HepG2 (cell line): ENCODE data around the gene NIPSNAP3A. TPM values are rescaled to one million over a fixed set of nuclear protein-coding genes. Genes with fewer than 3 reads are reported as not detected.

Experiments
- ATAC-seq: fragments of 200-7000 bp; cut with Tn5 transposase; 3 replicates; pipeline ENCODE4 v1.9.1; 2020; ENCODE audit warnings: mild to moderate bottlenecking, moderate library complexity
- BruUV-seq: library from RNA; stranded (reverse); fragments of 400-500 nt; replicated peaks from 2 replicates; lab custom pipeline; 2021; lab: Mats Ljungman, UMichigan
- CTCF ChIA-PET: fragments of 300-600 bp; formaldehyde crosslinking; extraction: SDS; loops from one replicate; lab custom pipeline; 2021; ENCODE audit warnings: low total read pairs, inconsistent platforms, low intra/inter-chr PET ratio; lab: Yijun Ruan, JAX
- POLR2A ChIA-PET: fragments of 350-600 bp; sonication (Branson Sonifier 250); formaldehyde crosslinking; loops from one replicate; lab custom pipeline; 2020; ENCODE audit warnings: antibody characterized with exemption, inconsistent platforms; lab: Yijun Ruan, JAX
- DNase-seq: peaks from one replicate; pipeline ENCODE4 v3.0.0-alpha.2; 2015; ENCODE audit warnings: low spot score
- FAIRE-seq: peaks from 3 replicates; lab custom pipeline; 2011; peaks lifted over from hg19 to GRCh38; lab: Jason Lieb, UNC
- H2AFZ ChIP-seq: one replicate; pipeline ENCODE4 v1.6.1; 2011; ENCODE audit warnings: low read length, inconsistent platforms
- H3K27ac ChIP-seq: fragments of 300-600 bp; 3 replicates; pipeline ENCODE4 v1.8.0; 2011; ENCODE audit warnings: mixed run types, mild to moderate bottlenecking, mixed read lengths, low read length, inconsistent platforms; ENCODE audit not compliant: insufficient read depth; ENCODE audit errors: extremely low read length
- H3K27me3 ChIP-seq, 2 experiments: fragments of 200-600 bp in 1 of 2; 2 replicates in 1 of 2; 3 replicates in 1 of 2; pipeline versions ENCODE4 v1.6.0 to v1.8.0; 2011; ENCODE audit warnings: low read length in 2 of 2, mild to moderate bottlenecking in 2 of 2, moderate library complexity in 2 of 2, inconsistent platforms in 1 of 2; ENCODE audit not compliant: insufficient read depth in 2 of 2, control insufficient read depth in 1 of 2
- H3K36me3 ChIP-seq, 2 experiments: fragments of 200-600 bp in 1 of 2; replicated peaks in 1 of 2; 2 replicates in 1 of 2; 3 replicates in 1 of 2; pipeline versions ENCODE4 v1.5.1 to v1.8.0; 2011; ENCODE audit warnings: low read length in 2 of 2, inconsistent platforms in 1 of 2; ENCODE audit not compliant: insufficient read depth in 2 of 2, control insufficient read depth in 1 of 2
- H3K4me1 ChIP-seq: 2 replicates; pipeline ENCODE4 v1.5.1; 2012; ENCODE audit warnings: low read length, inconsistent platforms; ENCODE audit not compliant: insufficient read depth
- H3K4me2 ChIP-seq: 2 replicates; pipeline ENCODE4 v1.6.0; 2011; ENCODE audit warnings: low read depth, low read length, inconsistent platforms
- H3K4me3 ChIP-seq, 3 experiments: fragments of 200-600 bp in 1 of 3; sonication (generic), shearing (Covaris generic) in 1 of 3; replicated peaks in 1 of 3; 2 replicates each; pipeline ENCODE4 v1.5.1; 2011 to 2016; ENCODE audit warnings: low read length in 3 of 3, inconsistent platforms in 2 of 3, low read depth in 2 of 3, mild to moderate bottlenecking in 2 of 3, control low read depth in 1 of 3, mixed read lengths in 1 of 3; ENCODE audit not compliant: insufficient read depth in 1 of 3
- H3K79me2 ChIP-seq: one replicate; pipeline ENCODE4 v1.6.1; 2011; ENCODE audit warnings: low read length, inconsistent platforms; ENCODE audit not compliant: insufficient read depth
- H3K9ac ChIP-seq: 2 replicates; pipeline ENCODE4 v1.6.0; 2011; ENCODE audit warnings: mild to moderate bottlenecking, low read depth, low read length, inconsistent platforms; ENCODE audit not compliant: insufficient read depth
- H3K9me3 ChIP-seq: 2 replicates; pipeline ENCODE4 v1.5.1; 2012; ENCODE audit warnings: mild to moderate bottlenecking, low read length
- H4K20me1 ChIP-seq: 2 replicates; pipeline ENCODE4 v1.6.0; 2011; ENCODE audit warnings: inconsistent platforms, mild to moderate bottlenecking, low read length, moderate library complexity; ENCODE audit not compliant: insufficient read depth
- ARID4A ChIP-seq: sonication (generic); formaldehyde crosslinking; IDR thresholded peaks from 2 replicates; pipeline ENCODE4 v1.5.0; 2020; ENCODE audit warnings: mild to moderate bottlenecking, missing genetic modification reagents, borderline replicate concordance
- ATF3 ChIP-seq: sonication (generic); formaldehyde crosslinking; IDR thresholded peaks from 2 replicates; pipeline ENCODE4 v1.4.0; 2020; ENCODE audit warnings: missing genetic modification reagents
- ATF7-NPFF ChIP-seq: sonication (generic); formaldehyde crosslinking; IDR thresholded peaks from 2 replicates; pipeline ENCODE4 v1.8.1; 2023; ENCODE audit warnings: mild to moderate bottlenecking, low read depth, missing genetic modification reagents, moderate library complexity
- CBX2 ChIP-seq, 2 experiments: fragments of 200-600 bp in 1 of 2; sonication (generic); formaldehyde crosslinking in 1 of 2; IDR thresholded peaks; 2 replicates each; pipeline versions ENCODE4 v1.7.0 to v1.8.1; 2018 to 2022; ENCODE audit warnings: low read depth in 2 of 2, low read length in 1 of 2, mild to moderate bottlenecking in 1 of 2, missing genetic modification reagents in 1 of 2
- CTCF ChIP-seq: sonication (generic); formaldehyde crosslinking; IDR thresholded peaks from 2 replicates; pipeline ENCODE4 v1.5.0; 2020; ENCODE audit warnings: mild to moderate bottlenecking, missing genetic modification reagents, moderate library complexity
- ELF3 ChIP-seq: IDR thresholded peaks from 2 replicates; pipeline ENCODE4 v1.6.1; 2016; ENCODE audit warnings: missing genetic modification reagents, missing compliant biosample characterization
- MAFG ChIP-seq: sonication (generic); formaldehyde crosslinking; IDR thresholded peaks from 2 replicates; pipeline ENCODE4 v1.5.1; 2020; ENCODE audit warnings: mild to moderate bottlenecking, missing genetic modification reagents
- MXD4 ChIP-seq: IDR thresholded peaks from 2 replicates; pipeline ENCODE4 v1.6.1; 2016; ENCODE audit warnings: mild to moderate bottlenecking, missing biosample characterization, missing genetic modification reagents
- NBN ChIP-seq: fragments of 450-650 bp; conservative IDR thresholded peaks from 2 replicates; pipeline ENCODE4 v1.6.1; 2017
- POGZ ChIP-seq: sonication (generic); formaldehyde crosslinking; IDR thresholded peaks from 2 replicates; pipeline ENCODE4 v1.4.0; 2020; ENCODE audit warnings: mild to moderate bottlenecking, missing genetic modification reagents
- SAP130 ChIP-seq: IDR thresholded peaks from 2 replicates; pipeline ENCODE4 v1.6.1; 2016; ENCODE audit warnings: low read depth
- STAG1 ChIP-seq: sonication (generic); formaldehyde crosslinking; IDR thresholded peaks from 2 replicates; pipeline ENCODE4 v1.4.0; 2020; ENCODE audit warnings: missing genetic modification reagents
- ZFX ChIP-seq: sonication (generic); formaldehyde crosslinking; IDR thresholded peaks from 2 replicates; pipeline ENCODE4 v1.4.0; 2020; ENCODE audit warnings: mild to moderate bottlenecking, low read depth, missing genetic modification reagents, moderate library complexity
- ZNF282 ChIP-seq: fragments of 450-650 bp; IDR thresholded peaks from 2 replicates; pipeline ENCODE4 v1.6.1; 2018; ENCODE audit not compliant: partially characterized antibody
- WGBS: methylation state at CpG from one replicate; pipeline ENCODE4 v1.1.6; 2017; ENCODE audit warnings: low lambda C conversion rate; 5-methylcytosine and 5-hydroxymethylcytosine counted together
- in situ Hi-C: cut with HindIII; loops from 2 replicates; pipeline ENCODE4 v1.10.0; 2017; ENCODE audit warnings: low pct_unique_long_range_greater_than_20kb; ENCODE audit not compliant: extremely low pct_ligation_motif_present
- intact Hi-C: fragments of 100-400 bp; cut with micrococcal nuclease; formaldehyde crosslinking; loops from one replicate; pipeline ENCODE4 v1.10.0; 2022; ENCODE audit not compliant: unreplicated experiment
- polyA plus RNA-seq, 8 experiments: library from polyadenylated mRNA; depleted of rRNA in 3 of 8; stranded (reverse) in 7 of 8; unstranded in 1 of 8; fragments of >200 nt; fragmentation: Illumina TruSeq in 4 of 8; extraction: Trizol in 4 of 8; gene quantifications; 2 replicates each; pipeline versions ENCODE4 v1.2.1 to v1.2.3, GENCODE V29; 2011 to 2016; ENCODE audit warnings: low read depth in 4 of 8, missing spikeins in 1 of 8, mixed read lengths in 1 of 8; ENCODE audit not compliant: insufficient read depth in 1 of 8
- total RNA-seq, 5 experiments: library from RNA; depleted of rRNA; stranded (reverse); fragments of >200 nt; fragmentation: Illumina TruSeq; extraction: Trizol; gene quantifications; 2 replicates each; pipeline ENCODE4 v1.2.3, GENCODE V29; 2016; ENCODE audit warnings: low read depth in 1 of 5

NIPSNAP3A gene
- total and polyA plus RNA-seq, 2 of the 13 experiments (the other 11 are each of a cell fraction or from before 2014, with no cell fraction given), result 13.7 to 14.6 TPM

GRCh38 chr9:104747565-104748358, at the start of gene NIPSNAP3A (continued):
- TF ChIP-seq CBX2 (IDR thresholded peaks at IDR 0.05; ENCODE audit: low read depth, low read length), result no peak
- no peak for TF ChIP-seq CBX2 (CRISPR knock-in tag; IDR thresholded peaks at IDR 0.05; ENCODE audit: low read depth)
- TF ChIP-seq ARID4A (CRISPR knock-in tag), result peak; percentile 86; the same call in 1 of the 2 replicates
- TF ChIP-seq ELF3 (CRISPR knock-in tag), result 0 out of 2 replicates have a peak, but pooled peaks have one; percentile 8
- TF ChIP-seq STAG1, result peak; percentile 10; the same call in 1 of the 2 replicates
- TF ChIP-seq POGZ, result peak; percentile 36
- TF ChIP-seq, all 625 proteins: peak for 181

GRCh38 chr9:104700306-104700705, 47.2 kb upstream of the NIPSNAP3A start:
- Histone ChIP-seq H3K4me3 (no peak overlapping the region), H3K9me3 (no peaks in the 10 kb centered on the region), H3K27ac (no peak overlapping the region), H2AFZ (no peak overlapping the region), H3K4me2 (no peak overlapping the region; the same call in 1 of the 2 replicates), H3K9ac (no peak overlapping the region), H3K36me3 (no peaks in the 10 kb centered on the region), H3K27me3 (no peaks in the 10 kb centered on the region), H4K20me1 (no peaks in the 10 kb centered on the region), H3K4me1 (peaks cover 13% of the 10 kb centered on the region), H3K79me2 (no peaks in the 10 kb centered on the region)
- no peak for TF ChIP-seq MXD4 (CRISPR knock-in tag)
- no peak for TF ChIP-seq MAFG (CRISPR knock-in tag)
- no peak for TF ChIP-seq NBN
- TF ChIP-seq ATF3 (CRISPR knock-in tag), result 0 out of 2 replicates have a peak, but pooled peaks have one; percentile 21
- TF ChIP-seq ZFX, result no peak
- no peak for TF ChIP-seq SAP130 (CRISPR knock-in tag)
- TF ChIP-seq ZNF282, result no peak
- no peak for TF ChIP-seq ATF7-NPFF
- TF ChIP-seq CTCF (CRISPR knock-in tag), result no peak
- WGBS, result 17% methylated on average over 3 of the region's 3 CpGs
- ChIA-PET POLR2A (no interaction called here), CTCF (no interaction called here)
- FAIRE-seq, result peak; percentile 12
- in situ Hi-C loops, result no loop called here
- peak; percentile 68 for ATAC-seq
- BruUV-seq, result no TSS peak
- intact Hi-C loops, result no loop called here
- DNase-seq, result peak; percentile 41
